Breast epithelium (tissue), 4 donors: ENCODE measurements around the gene SCN2B. TPM values are rescaled to one million over a fixed set of nuclear protein-coding genes. Genes with fewer than 3 reads are reported as not detected.

Experiments used
- DNase-seq, 2 donors: peaks; one replicate each; pipeline ENCODE4 v3.0.0-alpha.2; 2019; ENCODE audit warnings: low spot score in 2 of 2
- H3K27ac ChIP-seq, 2 donors: fragments of 200-600 bp; sonication (generic) in 1 of 2; one replicate each; pipeline ENCODE4 v1.5.1; 2016 to 2019; ENCODE audit warnings: mild to moderate bottlenecking in 1 of 2
- H3K27me3 ChIP-seq, 2 donors: fragments of 200-600 bp; sonication (generic) in 1 of 2; one replicate each; pipeline versions ENCODE4 v1.5.1 to v1.6.0; 2017 to 2019; ENCODE audit warnings: control low read depth in 1 of 2, mild to moderate bottlenecking in 1 of 2
- H3K36me3 ChIP-seq: fragments of 200-600 bp; one replicate; pipeline ENCODE4 v1.5.1; 2019
- H3K4me1 ChIP-seq, 2 donors: fragments of 200-600 bp; sonication (generic); one replicate each; pipeline ENCODE4 v1.5.1; 2016 to 2019; ENCODE audit warnings: control low read depth in 1 of 2
- H3K4me3 ChIP-seq, 3 donors: fragments of 200-600 bp; sonication (generic); 1 replicate in 2 of 3; 2 replicates in 1 of 3; pipeline ENCODE4 v1.5.1; 2016 to 2019; ENCODE audit warnings: mild to moderate bottlenecking in 3 of 3, moderate library complexity in 2 of 3
- H3K9me3 ChIP-seq, 2 donors: fragments of 200-600 bp; sonication (generic) in 1 of 2; one replicate each; pipeline ENCODE4 v1.5.1; 2016 to 2019; ENCODE audit warnings: control low read depth in 1 of 2
- POLR2A ChIP-seq: fragments of 450-650 bp; IDR thresholded peaks from one replicate; pipeline ENCODE4 v1.6.1; 2016; ENCODE audit warnings: antibody characterized with exemption, mild to moderate bottlenecking, moderate library complexity
- POLR2AphosphoS5 ChIP-seq, 3 donors: sonication (generic); formaldehyde crosslinking; IDR thresholded peaks; one replicate each; pipeline ENCODE4 v1.6.1; 2017; ENCODE audit warnings: antibody characterized with exemption in 3 of 3
- intact Hi-C: fragments of 100-400 bp; cut with DNase I; formaldehyde crosslinking; loops from one replicate; pipeline ENCODE4 v1.15.1; 2023; ENCODE audit warnings: low total_unique reads
- total RNA-seq, 3 donors: library from RNA; depleted of rRNA; stranded (reverse); fragments of >200 nt; gene quantifications; one replicate each; pipeline ENCODE4 v1.1.0, GENCODE V29; 2016
- TF ChIP-seq, protein P1 (sequence below), 3 donors: fragments of 450-650 bp; IDR thresholded peaks; one replicate each; pipeline ENCODE4 v1.5.1; 2016 to 2017; ENCODE audit warnings: antibody characterized with exemption in 3 of 3, mild to moderate bottlenecking in 3 of 3, moderate library complexity in 3 of 3

Gene SCN2B
- total RNA-seq, 3 donors from 2014 or later = under 0.01 to 0.88 (median 0.16) TPM

- TF ChIP-seq POLR2A (no peak), POLR2AphosphoS5 (IDR thresholded peaks at IDR 0.05) (no peak)
- TF ChIP-seq, protein P1, sequence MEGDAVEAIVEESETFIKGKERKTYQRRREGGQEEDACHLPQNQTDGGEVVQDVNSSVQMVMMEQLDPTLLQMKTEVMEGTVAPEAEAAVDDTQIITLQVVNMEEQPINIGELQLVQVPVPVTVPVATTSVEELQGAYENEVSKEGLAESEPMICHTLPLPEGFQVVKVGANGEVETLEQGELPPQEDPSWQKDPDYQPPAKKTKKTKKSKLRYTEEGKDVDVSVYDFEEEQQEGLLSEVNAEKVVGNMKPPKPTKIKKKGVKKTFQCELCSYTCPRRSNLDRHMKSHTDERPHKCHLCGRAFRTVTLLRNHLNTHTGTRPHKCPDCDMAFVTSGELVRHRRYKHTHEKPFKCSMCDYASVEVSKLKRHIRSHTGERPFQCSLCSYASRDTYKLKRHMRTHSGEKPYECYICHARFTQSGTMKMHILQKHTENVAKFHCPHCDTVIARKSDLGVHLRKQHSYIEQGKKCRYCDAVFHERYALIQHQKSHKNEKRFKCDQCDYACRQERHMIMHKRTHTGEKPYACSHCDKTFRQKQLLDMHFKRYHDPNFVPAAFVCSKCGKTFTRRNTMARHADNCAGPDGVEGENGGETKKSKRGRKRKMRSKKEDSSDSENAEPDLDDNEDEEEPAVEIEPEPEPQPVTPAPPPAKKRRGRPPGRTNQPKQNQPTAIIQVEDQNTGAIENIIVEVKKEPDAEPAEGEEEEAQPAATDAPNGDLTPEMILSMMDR (IDR thresholded peaks at IDR 0.05) = no peak
- H3K27me3 ChIP-seq = peaks cover 0 to 23% of the 10 kb centered on the region in 2 donors
- peak overlapping the region; percentile 59 to 68 for H3K27ac ChIP-seq
- H3K4me1 ChIP-seq = peaks cover 0 to 6% of the 10 kb centered on the region in 2 donors
- H3K4me3 ChIP-seq = peak overlapping the region; percentile 45 to 71 (median 62)
- no peaks in the 10 kb centered on the region for H3K36me3 ChIP-seq
- intact Hi-C loops = no loop called here
- no peaks in the 10 kb centered on the region for H3K9me3 ChIP-seq
- DNase-seq = no peak
Observed at GRCh38 chr11:118152020-118152551, 24.4 kb downstream of the SCN2B start.

GRCh38 chr11:118151431-118151830 is 25.0 kb downstream of the SCN2B start:
- intact Hi-C loops = no loop called here
- Histone ChIP-seq H3K4me1 (peaks cover 0 to 6% of the 10 kb centered on the region in 2 donors), H3K36me3 (no peaks in the 10 kb centered on the region), H3K27me3 (peaks cover 0 to 18% of the 10 kb centered on the region in 2 donors), H3K9me3 (no peaks in the 10 kb centered on the region), H3K27ac (peak overlapping the region; percentile 59 to 68), H3K4me3 (peak overlapping the region in 2 of 3 donors; percentile 5 to 62)
- no peak for DNase-seq
- TF ChIP-seq POLR2AphosphoS5 (IDR thresholded peaks at IDR 0.05) = no peak
- no peak for TF ChIP-seq POLR2A
- TF ChIP-seq, protein P1 (IDR thresholded peaks at IDR 0.05) = no peak

- intact Hi-C loops = no loop called here
- Histone ChIP-seq H3K36me3 (no peaks in the 10 kb centered on the region), H3K9me3 (no peaks in the 10 kb centered on the region), H3K4me1 (peaks cover 0 to 6% of the 10 kb centered on the region in 2 donors), H3K27me3 (peaks cover 0 to 10% of the 10 kb centered on the region in 2 donors), H3K27ac (peak overlapping the region; percentile 21 to 74), H3K4me3 (no peak overlapping the region)
- DNase-seq = no peak
- TF ChIP-seq, protein P1 (IDR thresholded peaks at IDR 0.05) = no peak
- TF ChIP-seq POLR2A = no peak
- TF ChIP-seq POLR2AphosphoS5 (IDR thresholded peaks at IDR 0.05) = no peak
Observed at GRCh38 chr11:118149493-118149892, 26.9 kb downstream of the SCN2B start.

DNA sequence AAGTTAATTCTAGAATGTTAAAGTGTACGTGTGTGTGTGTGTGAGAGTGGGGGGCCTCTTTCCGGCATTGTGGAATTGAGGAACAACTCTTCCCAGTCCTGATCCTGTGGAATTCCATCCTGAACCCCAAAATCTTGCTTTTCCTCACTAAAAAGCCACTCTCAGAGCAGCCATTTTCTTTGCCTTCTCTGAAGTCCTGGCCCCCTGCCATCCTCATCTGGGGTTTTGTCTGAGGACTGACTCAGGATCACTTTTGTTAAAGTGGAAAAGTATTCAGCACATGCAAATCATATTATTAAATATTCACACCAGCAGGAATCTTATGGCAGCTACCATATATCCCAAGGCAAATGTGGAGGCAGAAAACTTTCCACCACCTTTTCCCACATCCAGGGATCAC is 27.6 kb downstream of the SCN2B start:
- no peaks in the 10 kb centered on the region for H3K36me3 ChIP-seq
- H3K27ac ChIP-seq = peak overlapping the region; percentile 33 to 74
- no peaks in the 10 kb centered on the region for H3K9me3 ChIP-seq
- TF ChIP-seq POLR2AphosphoS5 (IDR thresholded peaks at IDR 0.05) (no peak), POLR2A (no peak)
- TF ChIP-seq, protein P1 (IDR thresholded peaks at IDR 0.05) = no peak
- peaks cover 0 to 13% of the 10 kb centered on the region in 2 donors for H3K27me3 ChIP-seq
- H3K4me1 ChIP-seq = peaks cover 0 to 6% of the 10 kb centered on the region in 2 donors
- H3K4me3 ChIP-seq = no peak overlapping the region
- DNase-seq = no peak
- intact Hi-C loops = no loop called here

GRCh38 chr11:118148240-118148639 is 28.2 kb downstream of the SCN2B start:
- H3K4me1 ChIP-seq = peaks cover 0 to 6% of the 10 kb centered on the region in 2 donors
- H3K36me3 ChIP-seq = no peaks in the 10 kb centered on the region
- no peaks in the 10 kb centered on the region for H3K9me3 ChIP-seq
- TF ChIP-seq POLR2AphosphoS5 (IDR thresholded peaks at IDR 0.05) (no peak), POLR2A (no peak)
- TF ChIP-seq, protein P1 (IDR thresholded peaks at IDR 0.05) = no peak
- H3K27ac ChIP-seq = peak overlapping the region; percentile 33 to 74
- no peak for DNase-seq
- peaks cover 0 to 7% of the 10 kb centered on the region in 2 donors for H3K27me3 ChIP-seq
- no peak overlapping the region for H3K4me3 ChIP-seq
- intact Hi-C loops = no loop called here
